Ecto neural progenitor cell (in vitro differentiated cells): ENCODE results near the gene ITSN1.
"Not testable (repeated sequence)": the region's sequence is repeated elsewhere in the genome, so short reads cannot be mapped to it uniquely, and the experiment has no call there.

Source experiments
- DNase-seq: peaks from one replicate; pipeline ENCODE4 v3.0.0-alpha.2; 2018; ENCODE audit warnings: low spot score

The ITSN1 gene

DNA sequence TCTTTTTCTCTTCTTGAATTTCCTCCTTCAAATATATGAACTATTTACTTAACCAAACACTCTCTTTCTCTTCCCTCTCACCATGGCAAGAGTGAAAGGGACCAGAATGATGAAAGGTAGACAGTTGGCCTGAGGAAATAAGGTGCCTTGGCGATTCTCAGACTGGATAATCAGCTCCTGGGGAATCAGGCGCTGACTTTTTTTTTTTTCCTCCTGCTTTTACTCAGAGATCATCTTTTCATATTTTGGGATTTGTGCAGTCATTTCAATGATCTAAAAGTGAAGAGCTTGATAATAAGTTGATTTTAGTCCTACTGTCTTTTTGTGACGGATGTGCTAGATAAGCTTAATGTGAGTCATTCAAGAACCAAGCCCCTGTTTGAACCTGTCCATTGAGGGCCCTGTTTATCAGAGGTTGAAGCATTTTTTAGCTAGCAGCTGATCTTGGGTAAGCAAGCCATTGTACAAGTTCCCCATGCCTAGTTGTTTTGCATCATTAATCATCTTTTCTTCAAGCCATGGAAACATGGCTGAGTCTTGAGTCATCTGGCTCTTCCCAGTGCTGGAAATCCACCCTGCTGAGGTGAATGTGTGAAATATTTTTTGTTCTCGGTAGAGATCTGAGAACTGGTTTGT is 40.8 kb downstream of the ITSN1 start:
- DNase-seq: no peak

DNA sequence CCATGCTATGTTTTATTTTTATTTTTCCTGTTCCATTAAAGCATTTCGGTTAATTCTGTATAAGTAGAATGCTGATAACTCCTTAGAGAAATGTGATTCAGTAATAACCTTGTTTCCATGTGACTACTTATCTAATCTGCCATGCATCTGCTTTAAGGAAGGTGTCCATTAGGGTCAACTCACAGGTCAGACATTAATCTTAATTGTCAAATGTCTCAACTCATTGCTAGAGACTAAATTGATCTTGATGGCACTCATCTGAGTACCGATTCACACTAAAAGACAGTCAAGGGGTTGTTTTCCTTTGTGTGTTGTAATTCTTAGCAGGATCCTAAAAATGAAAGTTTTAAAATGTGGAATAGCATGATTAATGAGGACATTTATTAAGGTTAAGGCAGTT is 41.8 kb downstream of the ITSN1 start:
- DNase-seq: no peak

DNA sequence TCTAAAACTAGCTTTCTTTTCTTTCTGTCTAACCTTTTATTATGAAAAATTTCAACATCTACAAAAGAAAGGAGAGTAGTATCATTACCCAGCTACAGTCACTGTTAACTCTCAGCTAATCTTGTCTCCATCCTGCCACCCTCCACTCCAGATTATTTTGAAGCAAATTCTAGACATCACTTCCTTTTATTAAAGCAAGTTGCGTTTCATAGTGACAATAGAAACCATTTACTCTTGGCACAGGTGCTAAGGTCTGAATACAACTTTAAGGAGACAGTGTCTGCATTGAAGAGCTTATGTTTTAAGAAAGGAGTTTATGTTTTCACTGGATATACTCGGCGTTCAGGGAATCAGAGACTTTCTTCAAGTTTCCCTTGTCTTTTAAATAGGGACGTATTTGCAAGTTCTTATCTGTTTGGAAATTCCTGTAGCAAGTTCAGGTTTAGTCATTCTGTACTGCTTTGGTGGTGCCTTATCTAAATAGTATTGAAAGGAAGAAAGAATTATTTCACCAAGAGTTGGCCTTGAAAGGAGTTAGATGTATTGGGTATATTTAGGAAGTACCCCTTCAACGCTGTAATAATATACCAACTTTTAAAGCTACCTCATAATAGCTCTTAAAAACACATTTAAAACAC is 42.7 kb downstream of the ITSN1 start:
- DNase-seq: no peak

DNA sequence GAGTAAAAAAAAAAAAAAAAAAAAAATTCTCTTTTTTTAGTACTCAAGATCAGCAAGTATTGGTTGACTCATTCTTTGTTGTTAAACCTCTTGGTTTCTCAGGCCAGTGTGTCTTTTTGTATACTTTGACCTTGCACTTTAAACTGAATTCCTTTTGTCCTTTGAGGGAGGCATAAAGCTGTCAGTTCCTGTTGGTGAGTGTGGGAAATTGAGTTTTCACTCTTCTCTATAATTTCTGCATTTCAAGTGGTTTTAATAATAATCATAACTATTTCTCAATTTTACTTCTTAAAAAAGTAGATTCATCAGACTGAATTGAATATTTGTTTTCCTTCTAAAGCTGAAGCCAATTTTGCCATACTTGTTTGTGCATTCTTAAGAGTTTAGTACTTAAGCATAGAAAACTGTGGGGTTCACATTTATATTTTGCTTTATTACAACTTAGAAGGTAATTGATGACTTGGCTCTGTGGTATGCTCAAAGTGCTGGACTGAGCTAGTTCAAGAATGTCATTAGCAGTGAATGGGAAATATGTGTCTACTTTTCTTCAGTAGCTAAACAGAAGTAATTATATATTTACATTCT is 43.4 kb downstream of the ITSN1 start:
- DNase-seq: no peak

DNA sequence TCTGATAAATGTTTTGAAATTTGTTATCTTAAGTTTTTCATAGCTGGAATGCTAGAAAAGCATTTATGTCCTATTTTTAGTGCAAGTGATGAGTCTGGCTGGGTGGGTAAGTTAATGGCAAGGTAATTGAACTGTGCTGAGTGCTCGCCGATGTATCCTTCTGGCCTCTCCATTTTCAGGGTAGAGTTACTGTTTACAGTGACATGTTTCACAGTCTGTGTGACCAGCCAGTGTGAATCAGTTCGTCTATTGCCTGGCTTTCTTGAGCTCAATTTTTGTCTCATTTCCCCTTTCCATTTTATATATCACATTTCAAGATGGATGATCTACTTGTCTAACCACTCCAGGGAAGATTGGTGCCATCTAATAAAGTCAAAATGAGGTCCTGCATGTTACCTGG is 44.1 kb downstream of the ITSN1 start:
- DNase-seq: no peak

DNA sequence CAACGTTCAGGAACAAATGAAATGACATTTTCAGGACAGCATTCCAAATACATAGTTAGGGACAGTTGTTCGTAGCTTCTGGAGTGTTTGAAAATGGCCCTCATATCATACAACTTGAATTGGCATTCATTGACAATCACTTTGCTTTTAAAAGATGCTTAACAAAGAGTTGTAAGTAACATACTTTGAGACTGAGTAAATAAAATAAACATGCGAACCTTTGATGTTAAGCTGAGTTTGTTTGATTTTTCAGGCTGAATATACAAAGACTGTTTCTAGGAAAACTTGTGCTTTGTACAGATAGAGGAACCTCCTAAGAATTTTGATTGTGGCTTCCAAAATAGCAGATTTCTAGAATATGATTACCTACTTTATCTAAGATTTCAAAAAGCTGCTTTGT is 45.3 kb downstream of the ITSN1 start:
- DNase-seq: no peak

DNA sequence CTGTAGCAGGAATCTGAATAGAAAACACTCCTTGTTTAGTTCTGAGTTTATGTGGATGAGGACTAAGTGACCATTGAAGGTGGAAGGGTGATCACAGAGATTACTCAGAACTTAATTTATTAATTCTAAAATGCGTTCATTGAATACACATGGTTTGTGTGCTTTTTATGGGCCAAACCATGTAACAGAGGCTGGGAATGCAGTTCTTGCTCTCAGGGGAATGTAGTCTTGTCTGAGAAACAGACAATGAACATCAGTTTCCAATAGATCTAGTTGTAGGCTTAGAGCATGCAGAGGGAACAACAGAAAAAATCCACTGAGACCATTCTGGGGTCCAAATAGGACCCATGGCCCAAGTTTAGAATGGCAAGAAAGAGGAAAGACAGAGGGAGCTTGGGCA is 46.1 kb downstream of the ITSN1 start:
- DNase-seq: no peak

DNA sequence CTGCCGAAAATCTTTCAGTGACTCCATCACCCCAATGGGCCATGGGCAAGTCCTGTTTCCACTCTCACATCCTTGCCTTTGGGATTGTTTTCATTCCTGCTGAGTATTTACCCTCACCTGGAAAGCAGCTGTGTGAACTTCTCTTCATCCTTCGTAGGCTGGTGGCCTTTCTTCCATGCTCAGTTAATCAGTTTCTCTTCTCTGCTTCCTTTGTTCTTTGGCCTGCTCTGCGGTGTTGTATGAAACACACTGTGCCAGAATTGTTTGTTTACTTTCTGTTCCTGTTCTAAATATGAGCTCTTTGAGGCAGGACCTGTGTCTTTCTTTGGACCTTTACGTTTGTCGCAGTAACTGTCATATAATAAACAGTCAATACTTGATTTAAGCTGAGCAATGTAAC is 48.6 kb downstream of the ITSN1 start:
- no peak for DNase-seq

DNA sequence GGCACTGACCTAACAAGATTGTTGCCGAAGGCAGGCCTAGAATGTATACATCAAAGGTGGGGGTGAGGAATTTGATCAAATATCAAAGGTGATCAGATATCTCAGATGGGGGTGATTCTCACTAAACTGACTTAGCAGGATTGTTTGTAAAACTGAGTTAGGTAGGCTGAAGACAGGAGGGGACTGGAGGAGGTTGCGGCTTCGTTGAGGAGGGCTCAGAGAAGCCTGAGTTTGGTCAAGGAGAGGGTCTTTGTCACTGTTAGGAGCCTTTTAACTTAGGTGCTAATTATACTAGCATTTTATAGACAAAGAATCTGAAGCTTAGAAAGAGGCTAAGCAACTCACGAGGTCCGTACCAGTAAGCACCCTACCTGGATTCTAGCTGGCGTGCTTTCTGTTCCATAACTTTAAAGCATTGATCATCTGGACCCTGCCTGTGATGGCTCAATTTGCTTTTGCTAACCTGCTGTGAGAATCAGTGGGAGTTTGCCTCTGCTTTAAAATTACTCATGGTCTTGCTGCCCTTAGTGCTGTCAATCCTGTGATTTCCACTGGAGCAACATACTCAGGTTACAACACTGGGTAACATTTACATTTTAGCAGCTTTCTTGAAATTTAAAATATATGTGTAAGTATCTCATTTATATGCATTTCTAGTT is 49.8 kb downstream of the ITSN1 start:
- DNase-seq: no peak

DNA sequence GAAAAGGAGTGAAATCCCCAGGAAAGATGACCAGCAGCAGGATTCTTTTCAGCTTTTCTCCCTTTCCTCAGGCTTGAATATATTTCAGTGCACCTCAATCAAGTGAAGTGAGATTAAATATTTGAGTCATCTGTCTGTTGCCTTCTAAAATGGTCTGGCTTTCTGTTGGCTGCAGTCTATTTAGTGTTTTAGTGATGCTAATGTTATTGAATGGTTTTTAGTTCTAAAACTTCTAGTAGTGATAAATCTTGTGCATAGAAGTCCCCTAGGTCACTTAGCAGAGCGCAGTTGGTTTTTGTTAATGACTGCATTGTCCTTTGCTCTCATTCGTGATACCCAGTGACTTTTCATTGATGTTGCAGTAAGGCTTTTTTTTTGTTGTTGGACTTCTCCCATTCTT is 53.5 kb downstream of the ITSN1 start:
- DNase-seq: no peak

DNA sequence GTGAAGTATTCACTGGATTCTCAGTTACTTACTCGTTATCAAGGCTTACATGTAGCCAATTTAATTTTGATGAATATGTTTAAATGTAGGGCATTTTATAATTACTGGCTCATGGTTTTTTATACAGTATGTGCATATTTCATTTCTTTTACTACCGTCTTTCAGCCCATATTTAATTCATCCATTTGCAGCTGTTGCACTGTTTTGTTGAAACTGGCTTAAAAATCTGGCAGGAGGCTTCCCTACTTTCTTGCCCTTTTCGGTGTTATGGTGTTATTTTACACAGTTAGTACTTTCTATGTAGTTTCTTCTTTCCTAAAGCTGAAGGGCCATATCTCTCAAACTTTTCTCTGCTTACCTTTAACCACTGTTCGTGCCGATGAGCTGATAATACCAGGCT is 54.2 kb downstream of the ITSN1 start:
- DNase-seq: no peak

DNA sequence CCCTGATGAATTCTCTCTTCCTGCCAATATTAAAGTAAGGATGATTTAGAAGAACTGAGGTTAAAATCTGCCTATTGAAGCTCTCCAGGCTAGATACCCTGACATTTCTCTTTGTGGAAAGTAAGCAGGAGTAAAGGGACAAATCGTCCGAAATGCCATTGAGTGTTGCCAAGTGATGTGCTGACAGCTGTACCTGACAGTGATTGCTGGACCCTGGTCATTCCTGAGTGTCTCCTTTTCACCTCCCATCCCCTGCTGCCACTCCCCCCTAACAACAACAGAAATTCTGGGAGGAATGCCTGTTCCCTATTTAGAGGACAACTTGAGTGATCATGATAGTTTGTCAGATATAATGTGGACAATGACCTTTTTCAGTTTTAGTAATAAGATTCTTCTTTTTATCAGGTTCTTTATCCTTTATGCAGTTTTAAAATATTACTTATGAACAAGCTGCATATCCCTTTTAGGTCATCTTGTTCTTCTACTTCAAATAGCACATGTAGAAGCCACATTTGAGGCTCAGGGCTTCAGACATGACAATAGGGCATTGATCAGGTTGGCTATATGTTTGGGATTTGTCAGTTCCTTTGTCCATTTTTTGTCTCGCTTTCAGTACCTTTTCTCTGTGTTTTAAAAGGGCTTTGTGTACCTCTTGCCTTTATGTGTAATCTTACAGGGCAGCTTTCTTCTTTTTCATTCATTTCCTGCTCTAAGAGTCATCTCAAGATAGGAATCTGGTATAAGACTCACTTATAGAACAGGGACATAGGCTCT is 56.0 kb downstream of the ITSN1 start:
- DNase-seq: no peak

DNA sequence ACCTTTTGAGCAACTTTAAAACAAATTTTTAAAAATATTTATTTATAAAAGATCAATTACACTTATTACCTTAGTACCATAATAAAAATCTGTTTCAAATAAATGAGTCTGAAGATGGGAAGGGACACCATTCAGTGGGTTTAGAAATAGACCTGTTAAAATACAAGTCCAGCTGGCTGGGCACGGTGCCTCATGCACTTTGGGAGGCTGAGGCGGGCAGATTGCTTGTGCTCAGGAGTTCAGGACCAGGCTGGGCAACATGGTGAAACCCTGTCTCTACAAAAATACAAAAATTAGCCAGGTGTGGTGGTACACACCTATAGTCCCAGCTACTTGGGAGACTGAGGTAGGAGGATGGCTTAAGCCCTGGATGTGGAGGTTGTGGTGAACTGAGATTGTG is 57.0 kb downstream of the ITSN1 start:
- no peak for DNase-seq

DNA sequence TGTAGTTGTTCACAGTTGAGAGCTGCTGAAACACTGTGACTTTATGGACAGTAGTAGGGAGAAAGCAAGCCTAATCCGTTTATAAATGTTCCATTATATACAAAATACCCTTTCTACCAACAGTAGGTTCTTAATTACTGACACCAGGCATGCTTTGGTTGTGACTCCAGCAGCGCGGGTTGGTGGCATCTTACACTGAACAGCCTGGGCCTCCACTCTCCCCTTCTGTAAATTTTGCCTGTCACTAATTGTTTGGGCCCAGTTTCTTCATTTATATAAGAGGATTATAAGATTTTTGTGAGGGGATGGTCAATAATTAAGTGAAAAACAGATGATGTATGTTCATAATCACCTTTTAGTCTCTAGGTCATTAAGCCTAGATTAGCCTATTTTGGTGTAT is 58.2 kb downstream of the ITSN1 start:
- no peak for DNase-seq

DNA sequence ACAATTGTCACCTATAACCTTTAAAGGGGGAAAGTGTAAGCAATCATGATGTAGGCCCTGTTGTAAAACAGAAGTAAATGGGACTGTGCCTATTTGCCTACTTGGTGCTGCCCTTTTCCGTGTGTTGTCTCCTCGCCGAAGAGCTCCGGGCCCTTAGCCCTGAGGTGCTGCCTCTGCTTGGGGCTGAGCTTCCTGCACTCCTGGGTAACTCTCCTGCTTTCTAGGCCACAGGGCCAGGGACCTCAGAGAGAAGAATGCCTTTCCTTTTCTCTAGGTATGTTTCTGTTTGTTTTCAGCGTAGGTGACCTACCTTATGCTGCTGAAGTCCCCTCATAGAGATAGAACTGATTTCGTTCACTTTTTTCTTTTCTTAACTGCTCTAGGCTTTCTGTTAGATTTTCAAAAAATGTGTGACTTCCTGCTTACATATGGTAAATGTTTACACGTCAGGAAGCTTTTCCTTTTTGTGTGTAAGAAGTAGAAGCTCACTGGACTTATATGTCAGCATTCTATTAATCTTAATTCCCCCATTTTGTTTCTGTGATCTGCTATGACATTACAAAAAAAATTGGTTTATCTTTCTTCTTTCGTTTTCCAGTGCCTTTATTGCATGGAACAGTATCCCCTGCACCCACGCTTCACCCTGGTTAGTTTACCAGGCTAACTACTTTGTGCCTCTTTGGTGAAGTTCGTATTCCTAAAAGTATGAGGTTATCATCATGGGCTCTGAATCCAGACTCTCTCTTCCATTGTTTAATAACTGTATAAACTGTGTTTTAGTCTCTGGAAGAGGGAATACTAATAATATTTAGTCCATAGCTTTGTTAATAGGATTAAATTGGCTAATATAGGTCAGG is 61.7 kb downstream of the ITSN1 start:
- DNase-seq: no peak

DNA sequence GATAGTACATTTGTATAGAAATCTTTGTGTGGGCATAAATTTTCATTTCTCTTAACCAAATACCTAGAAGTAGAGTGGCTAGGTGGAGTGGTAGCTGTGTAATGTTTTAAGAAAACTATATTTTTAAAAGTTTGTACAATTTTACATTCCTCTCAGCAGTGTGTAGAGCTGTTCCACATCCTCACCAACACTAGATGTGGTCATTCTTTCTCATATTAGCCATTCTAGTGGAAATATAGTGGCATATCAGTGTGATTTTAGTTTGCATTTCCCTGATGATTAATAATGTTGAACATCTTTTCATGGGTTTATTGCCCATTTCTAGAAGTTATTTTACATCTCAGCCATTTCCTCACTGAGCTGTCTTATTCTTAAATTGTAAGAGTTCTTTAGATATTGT is 65.5 kb downstream of the ITSN1 start:
- no peak for DNase-seq

DNA sequence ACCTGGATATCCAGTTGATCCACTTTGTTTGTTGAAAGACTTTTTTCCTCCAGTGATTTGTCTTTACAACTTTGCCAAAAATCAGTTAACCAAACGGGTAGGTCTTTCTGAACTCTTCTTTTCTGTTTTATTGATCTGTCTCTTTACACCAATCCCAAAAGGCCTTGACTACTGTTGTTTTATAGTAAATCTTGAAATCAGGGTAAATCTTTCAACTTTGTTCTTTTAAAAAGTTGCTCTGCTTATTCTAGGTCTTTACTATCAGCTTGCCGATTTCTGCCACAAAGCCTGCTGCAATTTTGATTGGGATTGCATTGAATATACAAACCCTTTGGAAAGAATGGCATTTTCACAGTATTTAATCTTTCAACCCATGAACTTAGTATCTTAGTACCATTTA is 66.6 kb downstream of the ITSN1 start:
- DNase-seq: no peak

DNA sequence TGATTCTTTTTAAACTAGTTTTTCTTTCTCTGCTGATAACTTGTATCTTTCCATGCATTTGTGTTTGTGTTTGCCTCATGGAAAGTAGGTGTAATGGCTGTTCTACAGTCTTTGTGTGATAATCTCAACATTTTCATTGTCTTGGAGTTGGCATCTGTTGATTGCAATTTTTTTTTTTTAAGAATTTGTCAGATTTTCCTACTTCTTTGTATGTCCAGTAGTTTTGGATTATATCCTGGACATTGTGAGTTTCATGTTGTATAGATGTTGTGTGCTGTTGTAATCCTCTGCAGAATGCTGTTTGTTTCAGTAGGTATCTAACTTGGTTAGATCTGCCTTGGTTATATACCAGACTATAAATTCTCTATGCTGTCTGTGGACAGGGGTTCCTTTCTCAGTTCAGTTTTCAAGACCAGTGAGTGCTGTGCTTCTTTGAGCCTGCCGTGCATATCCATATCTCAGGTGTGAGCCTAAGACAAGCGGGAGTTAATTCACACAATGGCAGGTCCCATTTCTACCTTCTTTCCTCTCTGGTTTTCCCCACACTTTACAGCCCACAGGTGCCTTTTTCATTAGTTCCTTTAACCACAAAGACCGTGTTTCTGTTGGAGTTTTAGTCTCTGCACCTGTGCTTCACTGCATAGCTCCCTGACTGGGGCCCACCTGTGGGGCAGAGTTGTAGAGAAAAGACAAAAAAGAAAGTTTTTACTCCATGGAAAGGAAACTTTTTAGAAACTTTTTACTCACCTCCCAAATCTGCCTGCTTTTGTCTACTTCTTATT is 69.9 kb downstream of the ITSN1 start:
- DNase-seq: no peak

DNA sequence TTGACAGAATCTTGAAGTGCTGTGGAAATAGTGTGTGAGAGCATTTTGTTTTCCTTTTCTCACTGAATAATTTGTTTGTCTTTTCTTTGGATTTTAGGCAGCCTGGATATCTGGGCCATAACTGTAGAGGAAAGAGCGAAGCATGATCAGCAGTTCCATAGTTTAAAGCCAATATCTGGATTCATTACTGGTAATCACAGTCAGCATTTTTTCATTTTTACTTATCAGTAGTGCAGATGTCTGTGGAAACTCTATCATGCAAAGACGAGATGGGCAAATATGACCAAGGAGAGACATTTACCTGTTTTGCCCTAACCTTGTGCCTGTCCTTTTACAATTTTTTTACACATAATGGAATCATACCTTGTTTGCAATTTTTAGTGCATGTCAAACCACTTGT is 78.8 kb downstream of the ITSN1 start:
- no peak for DNase-seq

DNA sequence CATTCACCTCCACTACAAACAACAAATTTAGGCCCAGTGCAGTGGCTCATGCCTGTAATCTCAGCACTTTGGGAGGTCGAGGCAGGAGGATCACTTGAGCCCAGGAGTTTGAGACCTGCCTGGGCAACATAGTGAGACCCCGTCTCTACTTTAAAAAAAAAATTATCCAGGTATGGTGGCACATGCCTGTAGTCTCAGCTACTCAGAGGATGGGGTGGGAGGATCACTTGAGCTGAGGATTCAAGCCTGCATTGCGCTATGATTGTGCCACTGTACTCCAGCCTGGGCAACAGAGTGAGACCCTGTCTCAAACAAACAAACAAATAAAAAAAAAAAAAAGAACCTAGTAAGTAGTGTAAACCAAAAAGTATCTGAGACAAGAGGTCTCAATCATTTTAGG is 86.8 kb downstream of the ITSN1 start:
- DNase-seq: not testable (repeated sequence)

DNA sequence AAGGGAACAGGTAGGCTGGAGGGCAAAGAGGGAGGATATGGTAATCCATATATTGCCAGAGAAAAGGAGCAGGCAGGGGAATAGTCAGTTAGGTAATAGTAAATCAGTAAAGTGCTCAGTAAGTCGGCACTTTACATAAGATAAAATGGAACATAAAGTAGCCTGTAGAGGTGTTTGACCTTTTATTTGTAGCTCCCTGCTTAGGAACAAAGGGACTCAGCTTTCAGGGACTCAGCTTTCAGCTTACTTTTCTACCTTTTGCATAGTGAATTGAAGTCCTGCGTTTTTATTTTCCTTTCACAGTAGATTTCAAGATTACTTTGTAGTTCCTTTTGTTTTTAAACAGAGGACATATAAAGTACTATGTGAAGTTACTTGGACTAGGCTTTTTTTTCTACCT is 87.3 kb downstream of the ITSN1 start:
- DNase-seq: no peak
